Transverse colon (tissue), 4 donors: Measurements from ENCODE around the gene MACO1.

Experiments
- EP300 ChIP-seq: sonication (generic); formaldehyde crosslinking; IDR thresholded peaks from one replicate; pipeline ENCODE4 v1.6.1; 2017; ENCODE audit warnings: antibody characterized with exemption, low read depth
- POLR2A ChIP-seq: fragments of 450-650 bp; IDR thresholded peaks from one replicate; pipeline ENCODE4 v1.6.1; 2016; ENCODE audit warnings: antibody characterized with exemption, mild to moderate bottlenecking, moderate library complexity
- POLR2AphosphoS5 ChIP-seq, 3 donors: sonication (generic); formaldehyde crosslinking; IDR thresholded peaks; one replicate each; pipeline ENCODE4 v1.6.1; 2016; ENCODE audit warnings: antibody characterized with exemption in 3 of 3
- TF ChIP-seq, protein P1 (sequence below), 5 experiments: fragments of 200-600 bp in 3 of 5; fragments of 450-650 bp in 2 of 5; sonication (generic) in 3 of 5; IDR thresholded peaks; 1 replicate in 2 of 5; 2 replicates in 3 of 5; pipeline ENCODE4 v1.5.1; 2016 to 2017; ENCODE audit warnings: antibody characterized with exemption in 5 of 5, inconsistent platforms in 3 of 5, mild to moderate bottlenecking in 2 of 5, moderate library complexity in 1 of 5

DNA sequence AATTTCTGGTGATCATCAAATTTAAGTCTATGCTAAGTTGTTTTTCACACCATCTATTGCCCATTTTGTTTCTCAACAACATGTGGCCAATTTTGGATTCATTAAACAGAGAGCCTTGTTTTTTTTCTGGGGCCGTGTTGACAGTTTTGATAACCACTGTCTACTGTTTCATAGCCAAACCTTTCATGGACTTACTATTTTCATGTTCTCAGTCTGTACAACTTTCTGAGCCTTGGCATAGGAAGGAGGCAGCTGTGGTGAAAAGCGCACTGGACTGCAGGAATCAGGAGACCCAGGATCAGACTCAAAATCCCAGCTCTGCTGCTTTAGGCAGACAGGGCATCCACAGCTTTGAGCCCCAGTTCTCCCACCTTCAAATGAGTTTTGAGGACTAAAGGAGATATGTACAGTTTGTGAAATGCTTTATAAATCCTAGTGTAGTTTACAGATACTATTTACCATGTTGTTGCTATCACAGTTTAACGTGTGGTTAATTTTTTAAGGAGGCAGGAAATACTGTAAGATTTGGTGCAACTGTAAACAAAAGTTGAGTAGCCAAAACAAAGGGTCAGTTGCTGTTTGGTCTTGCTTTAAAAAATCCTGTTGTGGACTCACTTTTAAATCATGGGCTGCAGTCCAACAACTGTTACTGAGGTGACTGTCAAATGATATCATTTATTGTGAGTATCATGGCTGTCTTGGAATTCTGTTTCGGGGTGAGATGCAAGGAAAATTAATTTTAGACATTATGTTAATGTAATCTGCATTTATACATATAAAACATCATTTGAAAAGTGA, 2.9 kb downstream of the MACO1 start:
- TF ChIP-seq, protein P1, sequence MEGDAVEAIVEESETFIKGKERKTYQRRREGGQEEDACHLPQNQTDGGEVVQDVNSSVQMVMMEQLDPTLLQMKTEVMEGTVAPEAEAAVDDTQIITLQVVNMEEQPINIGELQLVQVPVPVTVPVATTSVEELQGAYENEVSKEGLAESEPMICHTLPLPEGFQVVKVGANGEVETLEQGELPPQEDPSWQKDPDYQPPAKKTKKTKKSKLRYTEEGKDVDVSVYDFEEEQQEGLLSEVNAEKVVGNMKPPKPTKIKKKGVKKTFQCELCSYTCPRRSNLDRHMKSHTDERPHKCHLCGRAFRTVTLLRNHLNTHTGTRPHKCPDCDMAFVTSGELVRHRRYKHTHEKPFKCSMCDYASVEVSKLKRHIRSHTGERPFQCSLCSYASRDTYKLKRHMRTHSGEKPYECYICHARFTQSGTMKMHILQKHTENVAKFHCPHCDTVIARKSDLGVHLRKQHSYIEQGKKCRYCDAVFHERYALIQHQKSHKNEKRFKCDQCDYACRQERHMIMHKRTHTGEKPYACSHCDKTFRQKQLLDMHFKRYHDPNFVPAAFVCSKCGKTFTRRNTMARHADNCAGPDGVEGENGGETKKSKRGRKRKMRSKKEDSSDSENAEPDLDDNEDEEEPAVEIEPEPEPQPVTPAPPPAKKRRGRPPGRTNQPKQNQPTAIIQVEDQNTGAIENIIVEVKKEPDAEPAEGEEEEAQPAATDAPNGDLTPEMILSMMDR (IDR thresholded peaks at IDR 0.05): no peak
- no peak for TF ChIP-seq POLR2AphosphoS5 (IDR thresholded peaks at IDR 0.05)
- TF ChIP-seq POLR2A: no peak
- TF ChIP-seq EP300: no peak
